SU-DHL-6 (cell line): ENCODE results near the gene SREBF2.
A peak's percentile ranks its signal among the peaks of the same experiment; 100 is the strongest.

Source experiments
- H2AFZ ChIP-seq: fragments of 200-600 bp; sonication (generic); 2 replicates; pipeline ENCODE4 v1.6.1; 2014; ENCODE audit warnings: low read depth, mild to moderate bottlenecking, moderate library complexity, mixed read lengths, antibody characterized with exemption, low read length; ENCODE audit not compliant: severe bottlenecking
- H3F3A ChIP-seq: fragments of 200-600 bp; shearing (Covaris generic); 2 replicates; pipeline ENCODE4 v1.6.0; 2016; ENCODE audit warnings: antibody characterized with exemption, mild to moderate bottlenecking; ENCODE audit not compliant: insufficient read depth
- H3K27ac ChIP-seq: fragments of 200-600 bp; sonication (generic); 2 replicates; pipeline ENCODE4 v1.5.1; 2016; ENCODE audit warnings: low read depth, mild to moderate bottlenecking, low read length, moderate library complexity, mixed read lengths
- H3K27me3 ChIP-seq: fragments of 200-600 bp; sonication (generic), shearing (Covaris generic); 2 replicates; pipeline ENCODE4 v1.6.0; 2014; ENCODE audit warnings: mild to moderate bottlenecking, low read length
- H3K36me3 ChIP-seq: fragments of 200-600 bp; sonication (generic); 2 replicates; pipeline ENCODE4 v1.6.1; 2014; ENCODE audit warnings: mild to moderate bottlenecking, low read length, mixed read lengths
- H3K4me2 ChIP-seq: fragments of 300-600, 200-600 bp; shearing (Covaris generic), sonication (generic); 2 replicates; pipeline ENCODE4 v1.6.0; 2014; ENCODE audit warnings: low read length, low read depth, mild to moderate bottlenecking; ENCODE audit not compliant: poor library complexity, severe bottlenecking
- H3K4me3 ChIP-seq: fragments of 200-600 bp; sonication (generic); 2 replicates; pipeline ENCODE4 v1.5.1; 2014; ENCODE audit warnings: antibody characterized with exemption, low read length, mild to moderate bottlenecking, mixed read lengths; ENCODE audit not compliant: insufficient read depth, poor library complexity, severe bottlenecking
- H3K79me2 ChIP-seq: fragments of 200-600 bp; sonication (generic); 2 replicates; pipeline ENCODE4 v1.6.1; 2014; ENCODE audit warnings: mild to moderate bottlenecking, low read length, moderate library complexity; ENCODE audit not compliant: insufficient read depth
- H3K9ac ChIP-seq: fragments of 200-600 bp; sonication (generic); 2 replicates; pipeline ENCODE4 v1.7.0; 2014; ENCODE audit warnings: mild to moderate bottlenecking, low read length
- H3K9me2 ChIP-seq: fragments of 200-600 bp; sonication (generic); replicated peaks from 2 replicates; pipeline ENCODE4 v1.6.1; 2014; ENCODE audit warnings: low read length; ENCODE audit not compliant: insufficient read depth
- H3K9me3 ChIP-seq: fragments of 200-600 bp; sonication (generic); 2 replicates; pipeline ENCODE4 v1.6.1; 2014; ENCODE audit warnings: low read length, mixed read lengths; ENCODE audit not compliant: insufficient read depth
- H4K20me1 ChIP-seq: fragments of 200-600 bp; sonication (generic); 2 replicates; pipeline ENCODE4 v1.6.1; 2014; ENCODE audit warnings: low read depth, mild to moderate bottlenecking, antibody characterized with exemption, low read length, moderate library complexity, mixed read lengths
- EZH2phosphoT487 ChIP-seq: fragments of 200-600 bp; sonication (generic), shearing (Covaris generic); conservative IDR thresholded peaks from 2 replicates; pipeline ENCODE4 v1.6.1; 2018; ENCODE audit warnings: mild to moderate bottlenecking, antibody characterized with exemption, low read length, moderate library complexity, mixed read lengths
- TF ChIP-seq, protein P1 (sequence below): fragments of 200-600 bp; sonication (generic); IDR thresholded peaks from one replicate; pipeline ENCODE4 v1.5.1; 2017; ENCODE audit warnings: antibody characterized with exemption, mild to moderate bottlenecking, low read length, moderate library complexity; ENCODE audit not compliant: insufficient read depth, poor library complexity, severe bottlenecking

Gene SREBF2

DNA sequence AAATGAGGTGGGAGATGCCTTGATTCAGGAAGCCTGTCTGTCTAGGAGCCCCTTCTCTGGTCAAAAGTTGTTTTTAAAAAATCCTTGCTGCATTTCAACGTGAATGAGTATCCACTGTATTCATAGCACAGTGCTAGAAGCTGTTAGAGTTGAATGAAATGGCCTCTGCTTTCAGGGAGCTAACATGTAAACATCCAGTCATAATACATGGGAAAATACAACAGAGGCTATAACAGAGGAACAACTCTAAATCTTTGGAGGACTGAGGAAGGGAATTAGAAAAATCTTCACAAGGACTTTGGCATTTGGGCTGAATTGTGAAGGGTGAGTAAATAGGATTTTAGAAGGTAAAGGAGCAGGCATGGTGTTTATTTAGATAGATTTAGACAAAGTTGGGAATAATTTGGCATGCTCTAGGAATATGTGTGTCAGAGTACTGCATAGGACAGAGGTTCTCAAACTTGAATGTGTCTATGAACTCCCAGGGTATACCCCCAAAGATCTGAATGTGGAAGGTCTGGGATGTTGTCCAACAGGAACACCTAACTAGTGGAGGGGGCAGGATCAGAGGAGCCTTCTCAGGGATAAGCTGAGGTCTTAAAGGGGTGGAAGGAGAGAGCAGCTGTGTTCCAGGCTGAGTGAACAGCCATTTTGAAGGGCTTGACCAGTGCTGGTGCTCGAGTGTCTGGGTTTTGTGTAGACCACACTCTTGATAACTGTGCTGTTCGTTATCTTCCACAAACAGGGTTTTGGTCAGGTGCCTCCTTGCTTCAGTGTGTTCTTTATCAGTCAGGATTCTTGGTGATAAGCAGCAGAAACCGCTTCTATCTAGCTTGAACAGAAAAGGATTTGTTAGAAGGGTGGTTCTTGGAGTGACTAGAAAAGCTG is 12.7 kb downstream of the SREBF2 start:
- Histone ChIP-seq H3F3A (peaks cover 9% of the 10 kb centered on the region; the same call in 1 of the 2 replicates), H3K27ac (no peak overlapping the region; the same call in 1 of the 2 replicates), H4K20me1 (peaks cover 7% of the 10 kb centered on the region), H3K79me2 (peaks cover 98% of the 10 kb centered on the region), H3K9me2 (no peaks in the 10 kb centered on the region), H3K9me3 (no peaks in the 10 kb centered on the region), H3K36me3 (peaks cover 17% of the 10 kb centered on the region), H3K4me3 (no peak overlapping the region), H3K4me2 (peak overlapping the region; percentile 7), H3K27me3 (no peaks in the 10 kb centered on the region), H2AFZ (no peak overlapping the region), H3K9ac (peak overlapping the region; percentile 2; the same call in 1 of the 2 replicates)
- no peak for TF ChIP-seq EZH2phosphoT487
- TF ChIP-seq, protein P1, sequence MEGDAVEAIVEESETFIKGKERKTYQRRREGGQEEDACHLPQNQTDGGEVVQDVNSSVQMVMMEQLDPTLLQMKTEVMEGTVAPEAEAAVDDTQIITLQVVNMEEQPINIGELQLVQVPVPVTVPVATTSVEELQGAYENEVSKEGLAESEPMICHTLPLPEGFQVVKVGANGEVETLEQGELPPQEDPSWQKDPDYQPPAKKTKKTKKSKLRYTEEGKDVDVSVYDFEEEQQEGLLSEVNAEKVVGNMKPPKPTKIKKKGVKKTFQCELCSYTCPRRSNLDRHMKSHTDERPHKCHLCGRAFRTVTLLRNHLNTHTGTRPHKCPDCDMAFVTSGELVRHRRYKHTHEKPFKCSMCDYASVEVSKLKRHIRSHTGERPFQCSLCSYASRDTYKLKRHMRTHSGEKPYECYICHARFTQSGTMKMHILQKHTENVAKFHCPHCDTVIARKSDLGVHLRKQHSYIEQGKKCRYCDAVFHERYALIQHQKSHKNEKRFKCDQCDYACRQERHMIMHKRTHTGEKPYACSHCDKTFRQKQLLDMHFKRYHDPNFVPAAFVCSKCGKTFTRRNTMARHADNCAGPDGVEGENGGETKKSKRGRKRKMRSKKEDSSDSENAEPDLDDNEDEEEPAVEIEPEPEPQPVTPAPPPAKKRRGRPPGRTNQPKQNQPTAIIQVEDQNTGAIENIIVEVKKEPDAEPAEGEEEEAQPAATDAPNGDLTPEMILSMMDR = no peak

DNA sequence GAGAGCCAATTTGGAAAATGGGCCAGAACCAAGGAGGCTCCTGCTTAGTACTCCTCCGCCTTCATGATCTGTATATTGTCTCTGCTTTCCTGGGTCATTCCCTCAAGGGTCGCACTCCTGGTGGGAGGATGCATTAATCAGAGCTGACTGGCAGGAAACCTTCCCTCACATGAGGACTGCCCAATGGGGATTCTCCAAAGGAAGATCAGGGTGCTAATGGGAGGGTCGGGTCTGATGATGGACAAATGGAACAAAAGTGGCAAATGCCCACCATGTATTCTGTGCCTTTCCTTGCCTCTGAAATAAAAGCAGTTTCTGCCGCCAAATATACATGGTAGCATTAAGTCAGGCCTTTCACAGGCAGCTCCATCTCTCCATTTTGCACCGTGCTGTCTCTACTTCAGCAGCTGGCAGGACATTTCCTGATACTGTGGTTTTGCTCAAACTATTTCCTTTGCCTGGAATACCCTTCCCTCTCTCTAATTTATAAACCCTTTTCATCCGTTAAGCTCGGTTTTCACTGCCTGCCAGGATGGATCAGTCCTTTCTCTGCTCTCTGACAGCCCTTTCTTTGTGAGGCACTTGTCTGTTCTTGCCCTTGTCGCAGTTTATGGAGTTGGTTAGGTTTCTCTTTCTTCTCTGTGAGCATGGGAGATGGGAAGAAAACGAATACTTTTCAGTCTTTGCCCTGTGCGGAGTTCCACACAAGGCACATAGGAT is 13.5 kb downstream of the SREBF2 start:
- Histone ChIP-seq H4K20me1 (peaks cover 7% of the 10 kb centered on the region), H3K9me2 (no peaks in the 10 kb centered on the region), H2AFZ (no peak overlapping the region), H3K27ac (peak overlapping the region; percentile 6; the same call in 1 of the 2 replicates), H3K36me3 (peaks cover 17% of the 10 kb centered on the region), H3K4me3 (no peak overlapping the region), H3K79me2 (peaks cover 98% of the 10 kb centered on the region), H3K4me2 (no peak overlapping the region), H3F3A (peaks cover 8% of the 10 kb centered on the region; the same call in 1 of the 2 replicates), H3K9me3 (no peaks in the 10 kb centered on the region), H3K9ac (no peak overlapping the region), H3K27me3 (no peaks in the 10 kb centered on the region)
- TF ChIP-seq EZH2phosphoT487 = no peak
- TF ChIP-seq, protein P1 = no peak

DNA sequence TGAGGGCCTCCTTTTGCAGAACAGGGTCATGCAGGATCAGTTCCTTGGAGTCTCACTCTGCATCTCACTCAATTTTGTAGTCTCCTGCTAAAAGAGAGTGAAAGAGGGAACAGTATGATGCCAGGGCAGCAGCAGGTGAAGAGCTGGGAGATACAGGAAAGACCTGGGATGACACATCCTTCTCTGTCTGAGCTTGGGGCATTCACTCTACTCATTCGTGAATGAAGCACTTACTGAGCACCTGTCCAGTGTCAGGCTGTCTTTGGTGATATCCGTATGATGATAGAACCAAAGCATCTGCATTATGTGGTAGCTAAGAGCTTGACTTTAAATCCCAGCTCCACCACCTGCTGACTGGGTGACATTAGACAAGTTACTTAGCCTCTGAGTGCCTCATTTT is 14.4 kb downstream of the SREBF2 start:
- H3K36me3 ChIP-seq = peaks cover 10% of the 10 kb centered on the region
- no peak overlapping the region for H2AFZ ChIP-seq
- H4K20me1 ChIP-seq = peaks cover 4% of the 10 kb centered on the region; the same call in 1 of the 2 replicates
- no peaks in the 10 kb centered on the region for H3K27me3 ChIP-seq
- H3K4me3 ChIP-seq = no peak overlapping the region
- no peak overlapping the region for H3K9ac ChIP-seq
- no peak overlapping the region for H3K4me2 ChIP-seq
- peak overlapping the region; percentile 6; the same call in 1 of the 2 replicates for H3K27ac ChIP-seq
- no peaks in the 10 kb centered on the region for H3K9me2 ChIP-seq
- peaks cover 98% of the 10 kb centered on the region for H3K79me2 ChIP-seq
- H3K9me3 ChIP-seq = no peaks in the 10 kb centered on the region
- TF ChIP-seq, protein P1 = no peak
- TF ChIP-seq EZH2phosphoT487 = no peak
- peaks cover 3% of the 10 kb centered on the region; the same call in 1 of the 2 replicates for H3F3A ChIP-seq
